ENCODE results near the gene CUX1.
"Not testable (repeated sequence)": the region's sequence is repeated elsewhere in the genome, so short reads cannot be mapped to it uniquely, and the experiment has no call there.

The CUX1 gene

DNA sequence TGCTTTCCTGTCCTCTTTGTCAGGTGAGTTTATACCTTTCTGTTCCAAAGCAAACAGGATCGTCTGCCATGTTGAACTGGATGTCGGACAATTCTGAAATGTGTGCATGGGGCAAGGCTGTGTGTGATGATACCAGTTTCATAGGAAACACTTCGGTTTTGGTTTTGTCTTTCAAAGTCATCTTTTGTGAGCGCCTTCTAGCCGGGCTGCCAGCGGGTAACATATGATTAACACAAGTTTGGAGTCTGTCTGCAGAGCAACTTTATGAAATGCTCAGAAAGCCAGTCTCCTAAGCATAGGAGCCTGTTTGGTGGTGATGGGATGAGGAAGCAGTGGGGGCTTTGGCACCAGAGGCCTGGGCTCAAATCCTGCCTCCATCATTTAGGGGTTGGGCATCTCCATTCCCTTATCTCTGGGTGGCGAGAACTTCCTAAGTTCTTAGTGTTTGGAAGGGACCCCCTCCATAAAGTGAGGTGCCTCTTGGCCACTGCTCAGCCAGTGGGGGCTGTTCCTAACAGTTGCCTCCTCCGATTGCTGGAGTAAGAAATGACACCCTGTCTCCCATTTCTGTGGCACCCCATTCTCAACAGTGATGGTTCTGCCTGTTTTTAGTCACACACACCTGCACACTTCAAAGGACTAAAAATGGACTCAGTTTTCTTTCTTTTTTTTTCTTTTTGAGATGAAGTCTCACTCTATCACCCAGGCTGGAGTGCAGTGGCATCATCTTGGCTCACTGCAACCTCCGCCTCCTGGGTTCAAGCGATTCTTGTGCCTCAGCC lies 36.8 kb downstream of the CUX1 start:
- peak; percentile 57 for DNase-seq (ENCODE audit: low spot score)

GRCh38 chr7:101856473-101857357 lies 39.3 kb downstream of the CUX1 start:
- peak; percentile 98 for DNase-seq (ENCODE audit: low spot score)

DNA sequence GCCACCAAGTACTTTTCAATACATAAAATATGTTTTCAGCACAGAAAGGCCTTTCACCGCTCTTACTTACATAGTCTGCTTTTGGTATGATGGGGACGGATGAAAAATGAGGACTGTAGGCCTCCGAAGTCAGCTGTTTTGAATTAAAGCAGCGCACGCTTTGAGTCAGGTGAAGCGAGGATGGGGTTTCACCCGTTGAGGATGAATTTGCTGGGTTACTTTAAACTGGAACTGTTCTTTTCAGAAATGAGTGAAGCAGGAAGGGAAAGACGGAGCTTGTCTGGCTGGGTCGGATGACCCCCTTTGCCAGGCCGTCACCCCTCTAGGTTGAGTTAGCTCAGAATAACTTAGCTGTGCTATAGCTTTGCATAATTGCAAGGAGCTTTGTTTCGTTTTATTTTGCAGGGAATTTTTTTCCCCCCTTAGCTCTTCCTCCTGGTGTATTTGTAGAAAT lies 40.0 kb downstream of the CUX1 start:
- no peak for DNase-seq (ENCODE audit: low spot score)

DNA sequence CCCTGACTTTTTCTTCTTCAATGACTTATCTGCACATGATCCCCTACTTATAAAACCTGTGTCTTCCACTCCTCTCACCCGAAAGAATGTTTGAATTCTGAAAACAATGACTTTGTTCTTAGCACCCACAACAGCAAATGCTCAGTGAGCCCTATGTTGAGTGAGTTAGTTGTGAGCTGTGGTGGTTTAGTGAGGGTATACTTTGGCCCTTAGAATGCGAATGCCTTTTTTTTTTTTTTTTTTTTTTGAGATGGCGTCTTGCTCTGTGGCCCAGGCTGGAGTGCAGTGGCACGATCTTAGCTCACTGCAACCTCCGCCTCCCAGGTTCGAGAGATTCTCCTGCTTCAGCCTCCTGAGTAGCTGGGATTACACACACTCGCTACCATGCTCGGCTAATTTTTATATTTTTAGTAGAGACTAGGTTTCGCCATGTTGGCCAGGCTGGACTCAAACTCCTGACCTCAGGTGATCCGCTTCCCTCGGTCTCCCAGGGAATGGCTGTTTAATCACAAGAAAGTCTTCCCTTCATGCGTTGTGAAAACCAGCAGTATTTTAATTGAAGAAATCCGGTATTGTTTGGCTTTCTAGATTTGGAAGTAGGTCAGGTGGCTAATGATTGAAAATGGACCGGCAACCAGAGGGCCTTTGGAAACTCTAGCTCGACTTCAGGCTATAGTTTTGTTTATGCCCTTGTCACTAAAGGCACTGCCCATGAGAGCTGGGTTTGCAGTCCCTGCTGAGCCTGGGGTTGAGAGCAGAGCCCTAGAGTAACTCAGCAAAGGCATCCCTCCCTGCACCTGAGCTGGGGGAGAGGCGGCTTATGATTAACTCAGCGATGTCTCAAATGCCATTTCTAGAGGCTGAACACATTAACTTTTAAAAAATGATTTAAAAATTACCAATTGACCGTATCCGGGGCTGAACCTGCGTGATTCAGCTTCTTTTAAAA lies 41.3 kb downstream of the CUX1 start:
- peak; percentile 69 for DNase-seq (ENCODE audit: low spot score)

- peak; percentile 51 for DNase-seq (ENCODE audit: low spot score)
Observed at GRCh38 chr7:101859411-101860106, 42.1 kb downstream of the CUX1 start.

GRCh38 chr7:101860316-101861217 lies 43.1 kb downstream of the CUX1 start:
- DNase-seq (ENCODE audit: low spot score) = peak; percentile 56

- DNase-seq (ENCODE audit: low spot score) = peak; percentile 94
Observed at GRCh38 chr7:101861218-101861775, 43.9 kb downstream of the CUX1 start.

DNA sequence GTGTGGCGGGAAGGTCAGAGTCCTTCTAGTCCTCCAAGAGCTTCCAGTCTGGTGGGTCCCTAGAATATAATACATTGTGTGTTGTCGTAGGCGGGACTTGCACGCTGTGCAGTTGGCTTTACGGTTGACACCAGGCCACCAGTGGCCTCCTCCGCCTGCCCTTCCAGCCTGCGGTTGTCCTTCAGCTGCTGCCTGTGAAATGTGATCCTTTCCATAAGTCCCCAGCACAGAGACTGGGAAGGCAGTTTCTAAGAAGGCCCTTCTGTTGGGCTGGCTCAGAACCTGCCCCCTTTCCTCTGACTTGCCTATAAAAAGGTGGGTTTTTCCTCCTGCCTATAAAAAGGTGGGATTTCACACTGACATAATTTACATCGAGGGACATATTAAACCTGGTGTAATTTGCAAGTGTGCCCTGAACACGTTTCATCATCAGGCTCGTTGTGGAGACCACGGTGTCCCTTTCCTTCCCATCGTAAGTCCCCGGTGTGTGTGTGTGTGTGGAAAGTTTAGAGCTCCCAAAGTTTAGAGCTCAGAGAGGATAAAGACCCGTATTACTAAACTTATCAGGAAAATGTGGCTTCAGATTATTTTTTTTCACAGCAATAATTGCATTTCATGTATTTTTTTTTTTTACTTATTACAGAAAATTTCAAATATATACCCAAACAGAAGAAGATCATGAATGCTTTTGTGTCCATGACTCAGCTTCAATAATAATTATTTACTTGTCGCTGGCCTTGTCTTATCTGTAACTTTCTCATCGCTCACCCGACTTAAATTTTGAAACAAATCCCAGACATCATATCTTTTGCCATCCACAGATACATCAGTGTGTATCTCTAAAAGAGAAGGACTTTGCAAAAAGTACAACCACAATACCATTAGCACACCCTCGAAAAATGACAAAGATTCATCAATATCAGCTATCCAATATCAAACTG lies 45.1 kb downstream of the CUX1 start:
- peak; percentile 67 for DNase-seq (ENCODE audit: low spot score)

DNA sequence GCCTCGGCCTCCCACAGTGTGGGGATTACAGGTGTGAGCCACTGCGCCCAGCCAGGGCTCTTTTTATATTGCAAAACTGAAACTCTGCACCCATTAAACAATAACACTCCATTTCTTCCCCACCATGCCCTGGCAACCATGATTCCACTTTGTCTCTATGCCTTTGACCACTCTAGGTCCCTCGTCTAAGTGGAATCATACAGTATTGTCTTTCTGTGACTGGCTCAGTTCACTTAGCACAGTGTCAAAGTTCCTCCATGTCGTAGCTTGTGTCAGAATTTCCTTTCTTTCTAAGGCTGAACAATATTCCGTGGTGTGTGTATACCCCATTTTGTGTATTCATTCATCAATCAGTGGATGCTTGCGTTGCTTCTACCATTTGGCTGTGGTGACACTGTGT lies 46.2 kb downstream of the CUX1 start:
- DNase-seq (ENCODE audit: low spot score) = peak; percentile 60

DNA sequence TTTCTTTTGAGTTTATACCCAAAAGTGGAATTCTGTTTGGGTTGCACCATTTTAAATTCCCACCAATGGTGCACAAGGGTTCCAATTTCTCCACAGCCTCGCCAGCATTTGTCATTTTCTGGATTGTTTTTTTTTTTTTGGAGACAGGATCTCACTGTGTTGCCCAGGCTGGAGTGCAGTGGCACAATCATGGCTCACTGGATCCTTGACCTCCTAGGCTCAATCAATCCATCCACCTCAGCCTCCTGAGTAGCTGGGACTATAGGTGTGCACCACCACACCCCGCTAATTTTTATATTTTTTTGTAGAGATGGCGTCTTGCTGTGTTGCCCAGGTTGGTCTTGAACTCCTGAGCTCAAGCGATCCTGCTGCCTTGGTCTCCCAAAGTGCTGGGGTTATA lies 46.6 kb downstream of the CUX1 start:
- no peak for DNase-seq (ENCODE audit: low spot score)

DNA sequence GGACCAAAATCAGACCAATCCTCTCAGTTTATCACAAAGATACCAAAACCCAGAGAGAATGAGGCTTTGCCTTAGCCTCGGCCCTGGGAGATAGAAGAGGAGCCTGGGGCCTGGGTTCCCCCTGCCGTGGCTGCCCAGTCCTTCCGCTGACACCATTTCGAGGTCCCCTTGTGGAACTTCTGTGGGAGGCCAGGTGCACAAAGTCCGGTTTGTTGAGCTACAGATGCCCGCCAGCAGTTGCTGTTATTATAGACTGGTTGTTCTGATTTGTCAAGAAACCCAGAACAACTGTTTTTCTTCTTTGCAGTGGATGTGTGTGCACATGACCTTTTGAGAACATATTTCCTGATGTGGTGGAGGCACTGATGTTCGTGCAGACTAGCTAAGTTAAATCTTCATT lies 47.6 kb downstream of the CUX1 start:
- DNase-seq (ENCODE audit: low spot score) = peak; percentile 94

DNA sequence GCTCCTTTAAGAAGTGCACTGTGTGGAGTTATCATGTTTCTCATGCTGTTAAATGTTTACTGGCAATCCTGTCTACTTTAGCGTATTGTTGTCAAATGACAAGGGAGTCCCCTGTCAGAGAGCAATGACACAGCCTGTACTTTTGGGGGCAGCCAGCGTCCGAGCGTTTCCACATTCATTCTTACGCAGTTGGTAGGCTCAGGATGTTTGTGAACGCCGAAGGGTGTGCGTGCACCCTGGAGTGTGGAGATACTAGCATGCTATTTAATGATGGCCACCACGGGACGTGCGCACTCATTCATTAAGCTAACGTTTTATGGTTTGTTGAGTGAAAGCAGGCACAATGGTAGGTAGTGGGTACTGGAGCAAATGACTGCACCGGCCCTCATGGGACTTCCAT lies 48.0 kb downstream of the CUX1 start:
- no peak for DNase-seq (ENCODE audit: low spot score)

GRCh38 chr7:101866328-101866727 lies 48.9 kb downstream of the CUX1 start:
- no peak for DNase-seq (ENCODE audit: low spot score)

DNA sequence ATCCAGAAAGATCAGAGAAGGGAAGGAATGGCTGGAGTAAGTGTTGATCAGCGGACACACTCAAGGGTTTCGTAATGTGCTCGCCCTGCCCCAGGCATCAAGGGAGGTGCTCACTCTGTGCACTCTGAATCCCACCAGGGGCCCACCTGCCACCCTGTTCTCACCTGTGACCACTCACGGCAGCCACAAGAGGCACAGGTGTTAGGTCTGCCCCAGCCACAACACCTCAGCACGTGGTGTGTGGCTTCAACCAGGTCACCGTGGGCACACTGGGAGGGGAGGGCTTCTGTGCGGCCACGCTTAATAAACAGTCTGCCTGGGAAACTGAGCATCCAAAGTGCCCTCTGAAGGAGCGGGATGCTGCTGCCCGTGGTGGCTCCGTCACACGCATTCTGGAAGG lies 49.8 kb downstream of the CUX1 start:
- DNase-seq (ENCODE audit: low spot score) = no peak

GRCh38 chr7:101867681-101868080 lies 50.3 kb downstream of the CUX1 start:
- not testable (repeated sequence) for DNase-seq (ENCODE audit: low spot score)

DNA sequence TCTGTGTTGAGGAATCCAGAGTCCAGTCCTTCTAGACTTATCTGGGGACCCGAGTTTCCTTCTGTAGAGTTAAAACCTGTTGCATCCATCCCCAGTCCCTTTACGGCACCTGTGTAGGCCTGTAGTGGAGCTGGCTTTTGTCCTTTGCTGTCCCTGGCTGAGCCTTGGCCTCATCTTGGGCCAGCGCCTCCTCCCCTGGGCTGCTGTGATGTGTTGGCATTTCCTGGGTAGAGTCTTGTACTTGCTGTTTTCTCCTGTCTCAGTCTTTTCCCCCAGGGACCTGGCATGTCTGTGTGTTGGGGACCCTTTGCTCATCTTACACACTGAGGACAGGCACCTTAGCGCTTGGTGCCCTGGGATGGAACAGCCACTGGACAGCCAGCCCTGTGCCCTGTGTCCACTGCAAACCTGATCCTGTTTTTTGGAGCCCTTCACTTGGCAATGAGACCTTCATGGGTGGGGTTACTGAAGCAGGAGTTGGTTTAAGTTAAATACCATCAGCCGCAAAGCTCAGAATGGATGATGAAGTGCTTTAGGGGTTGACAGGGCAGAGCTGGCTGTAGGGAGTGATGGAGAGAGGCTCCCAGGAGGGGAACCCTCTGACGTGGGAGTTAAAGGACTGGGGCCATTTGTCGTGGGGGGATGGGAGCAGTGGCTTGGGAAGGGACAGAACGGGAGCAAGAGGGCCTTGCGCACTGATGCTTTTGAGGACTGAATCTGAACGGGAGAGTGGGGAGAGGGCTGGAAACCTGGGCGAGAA lies 50.9 kb downstream of the CUX1 start:
- no peak for DNase-seq (ENCODE audit: low spot score)

DNA sequence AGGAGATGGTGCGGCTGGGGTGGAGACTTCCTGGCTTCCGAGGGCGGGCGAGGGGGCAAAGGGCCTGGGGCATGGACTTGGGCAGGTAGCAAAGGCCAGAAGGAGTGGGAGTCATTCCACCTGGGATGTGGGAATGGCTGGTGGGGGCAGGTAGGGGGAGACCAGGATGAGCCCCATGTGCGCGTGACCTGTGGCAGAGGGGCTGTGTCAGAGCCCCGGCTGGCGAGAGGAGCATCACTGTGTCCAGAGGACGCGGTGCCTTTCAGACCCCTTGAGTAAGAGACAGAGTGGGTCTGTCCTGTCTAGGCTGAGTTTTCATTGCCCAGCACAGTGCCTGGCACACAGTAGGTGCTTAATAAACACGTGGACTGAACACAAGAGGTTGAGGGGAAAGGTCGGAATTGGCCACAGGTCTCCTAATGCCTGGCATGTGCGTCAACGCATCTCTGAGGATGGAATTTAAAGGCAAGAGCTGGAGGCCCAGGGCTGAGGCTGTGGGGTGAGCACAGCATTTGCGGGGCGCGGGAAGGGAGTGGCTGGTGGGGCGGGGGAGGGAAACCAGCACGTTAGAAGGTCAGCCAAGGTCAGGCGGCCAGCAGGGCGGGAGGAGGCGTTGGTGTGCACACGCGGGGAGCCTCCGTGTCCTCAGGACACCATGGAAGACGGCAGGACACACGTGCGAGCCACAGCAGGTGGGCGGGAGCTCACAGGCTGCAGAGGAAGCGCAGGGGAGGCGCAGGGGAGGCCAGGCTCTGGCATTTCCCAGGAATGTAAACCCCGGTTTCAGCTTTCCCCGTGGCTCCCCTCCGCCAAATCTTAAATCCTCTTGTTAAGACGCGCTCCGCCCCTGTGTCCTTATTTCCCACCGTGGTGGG lies 51.8 kb downstream of the CUX1 start:
- DNase-seq (ENCODE audit: low spot score) = no peak

All from NAMALWA (cell line).